ENCODE results near the gene LRRC23.

DNA sequence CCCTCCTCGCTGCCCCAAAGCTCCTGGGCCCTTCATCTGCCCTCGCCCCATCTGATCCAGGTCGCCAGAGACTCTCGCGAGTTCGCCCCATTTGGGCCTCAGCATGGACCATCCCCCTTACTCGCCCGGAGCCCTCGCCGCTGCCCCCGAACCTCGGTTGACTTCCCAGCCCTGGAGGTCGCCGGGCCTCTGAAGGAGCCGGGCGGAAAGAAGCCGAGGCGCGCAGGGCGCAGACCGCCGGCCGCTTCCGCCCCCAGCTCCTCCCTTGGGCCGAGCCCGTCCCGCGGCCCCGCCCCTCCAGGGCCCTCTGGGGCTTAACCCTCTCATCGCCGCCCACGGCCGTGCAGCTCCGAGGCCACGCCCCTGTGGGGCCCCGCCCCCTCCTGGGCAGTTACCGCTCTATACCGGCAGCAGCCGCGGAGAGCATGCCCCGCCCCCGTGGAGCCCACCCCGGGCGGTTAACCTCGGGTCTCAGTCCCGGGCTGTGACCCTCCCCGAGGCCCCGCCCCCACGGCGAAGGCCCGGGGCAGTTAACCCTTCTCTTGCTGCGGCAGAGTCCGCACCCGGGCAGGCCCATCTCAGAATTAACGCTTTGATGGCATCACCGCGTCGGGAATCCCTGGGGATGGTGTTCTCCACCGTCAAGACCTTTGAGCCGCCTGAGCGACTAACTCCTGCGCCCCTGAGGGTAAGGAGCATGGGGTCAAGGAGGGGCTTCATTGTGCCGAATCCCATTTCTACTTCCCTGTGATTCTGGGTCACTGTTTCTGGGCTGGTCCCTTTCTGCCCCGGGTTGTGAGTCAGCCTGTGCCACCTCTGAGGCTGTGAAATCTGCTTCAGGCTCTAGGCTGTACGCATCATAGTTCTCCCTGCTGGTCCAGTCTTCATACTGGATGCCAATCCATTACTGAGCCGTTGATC lies 31.3 kb upstream of the LRRC23 start, which contains the start of gene SPSB2:
- no peak for TF ChIP-seq CTCF (conservative IDR thresholded peaks at IDR 0.05 in 1 of 2, IDR thresholded peaks at IDR 0.05 in 1 of 2; ENCODE audit: extremely low read depth in 1 of 2, insufficient read depth in 1 of 2, low read depth in 1 of 2, low read length in 2 of 2)
- TF ChIP-seq EZH2 (IDR thresholded peaks at IDR 0.05; ENCODE audit: borderline replicate concordance, low read length), result no peak
